Measurements from ENCODE around the gene GAK.

DNA sequence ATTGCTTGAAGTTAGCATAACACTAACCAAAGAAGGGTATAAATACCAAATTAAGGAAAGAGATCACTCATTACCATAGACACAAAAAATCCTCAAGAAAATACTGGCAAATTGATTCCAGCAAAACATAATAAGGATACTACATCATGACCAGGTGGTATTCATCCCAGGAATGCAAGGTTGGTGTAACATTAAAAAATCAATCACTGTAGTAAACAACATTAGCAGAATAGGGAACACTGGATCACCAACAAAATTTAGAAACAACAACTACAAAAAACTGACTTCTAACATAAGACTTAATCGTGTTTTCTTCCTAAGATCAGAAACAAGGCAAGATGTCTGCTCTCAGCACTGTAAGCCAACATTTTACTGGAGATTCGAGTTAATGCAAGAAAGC lies 14.1 kb downstream of the GAK start:
- no peak for TF ChIP-seq POLR2A (IDR thresholded peaks at IDR 0.05; ENCODE audit: extremely low read depth, insufficient read length)
- TF ChIP-seq, protein P1, sequence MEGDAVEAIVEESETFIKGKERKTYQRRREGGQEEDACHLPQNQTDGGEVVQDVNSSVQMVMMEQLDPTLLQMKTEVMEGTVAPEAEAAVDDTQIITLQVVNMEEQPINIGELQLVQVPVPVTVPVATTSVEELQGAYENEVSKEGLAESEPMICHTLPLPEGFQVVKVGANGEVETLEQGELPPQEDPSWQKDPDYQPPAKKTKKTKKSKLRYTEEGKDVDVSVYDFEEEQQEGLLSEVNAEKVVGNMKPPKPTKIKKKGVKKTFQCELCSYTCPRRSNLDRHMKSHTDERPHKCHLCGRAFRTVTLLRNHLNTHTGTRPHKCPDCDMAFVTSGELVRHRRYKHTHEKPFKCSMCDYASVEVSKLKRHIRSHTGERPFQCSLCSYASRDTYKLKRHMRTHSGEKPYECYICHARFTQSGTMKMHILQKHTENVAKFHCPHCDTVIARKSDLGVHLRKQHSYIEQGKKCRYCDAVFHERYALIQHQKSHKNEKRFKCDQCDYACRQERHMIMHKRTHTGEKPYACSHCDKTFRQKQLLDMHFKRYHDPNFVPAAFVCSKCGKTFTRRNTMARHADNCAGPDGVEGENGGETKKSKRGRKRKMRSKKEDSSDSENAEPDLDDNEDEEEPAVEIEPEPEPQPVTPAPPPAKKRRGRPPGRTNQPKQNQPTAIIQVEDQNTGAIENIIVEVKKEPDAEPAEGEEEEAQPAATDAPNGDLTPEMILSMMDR (IDR thresholded peaks at IDR 0.05; ENCODE audit: low read depth, low read length) = no peak

All from NB4 (cell line).